Esophagus muscularis mucosa (tissue), 4 donors: ENCODE data around the gene STOM.

Source experiments
- CTCF ChIP-seq, 3 experiments: fragments of 200-600 bp in 2 of 3; fragments of 450-650 bp in 1 of 3; sonication (generic) in 2 of 3; IDR thresholded peaks; one replicate each; pipeline ENCODE4 v1.5.1; 2017 to 2019; ENCODE audit warnings: antibody characterized with exemption in 3 of 3, mild to moderate bottlenecking in 2 of 3, moderate library complexity in 1 of 3
- EP300 ChIP-seq: sonication (generic); formaldehyde crosslinking; IDR thresholded peaks from one replicate; pipeline ENCODE4 v1.6.1; 2017; ENCODE audit warnings: antibody characterized with exemption
- POLR2A ChIP-seq: fragments of 450-650 bp; IDR thresholded peaks from one replicate; pipeline ENCODE4 v1.6.1; 2017; ENCODE audit warnings: antibody characterized with exemption, moderate library complexity, mild to moderate bottlenecking, low read depth
- POLR2AphosphoS5 ChIP-seq, 2 donors: sonication (generic); formaldehyde crosslinking; IDR thresholded peaks; one replicate each; pipeline ENCODE4 v1.6.1; 2017; ENCODE audit warnings: antibody characterized with exemption in 2 of 2

- TF ChIP-seq CTCF (IDR thresholded peaks at IDR 0.05) (no peak), EP300 (no peak), POLR2AphosphoS5 (IDR thresholded peaks at IDR 0.05) (no peak), POLR2A (no peak)
These were observed 67.7 kb downstream of the STOM start for GRCh38 chr9:121302341-121302740.
